ENCODE data around the gene IL37.
A peak's percentile ranks its signal among the peaks of the same experiment; 100 is the strongest.

IL37 gene

DNA sequence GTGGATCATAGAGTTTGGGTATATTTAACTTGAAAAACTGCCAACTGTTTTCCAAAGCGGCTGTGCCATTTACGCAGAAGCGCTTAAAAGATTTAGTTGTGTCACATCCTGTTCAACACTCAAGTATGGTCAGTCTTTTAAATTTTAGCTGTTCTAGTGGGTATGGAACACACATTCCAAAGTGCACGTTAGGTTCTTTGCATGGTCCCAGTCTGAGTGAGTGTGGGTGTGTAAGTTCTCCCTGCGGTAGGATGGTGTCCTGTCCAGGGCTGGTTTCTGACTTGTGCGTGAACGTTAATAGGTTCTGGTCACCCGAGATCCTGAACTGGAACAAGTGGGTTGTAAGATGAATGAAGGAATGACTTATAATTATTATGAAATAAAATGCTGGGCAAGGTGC, 38.5 kb downstream of the IL37 start:
- H3K4me3 ChIP-seq (ENCODE audit: control insufficient read depth, low read depth, low read length), result no peak overlapping the region
- no peak for TF ChIP-seq CTCF (conservative IDR thresholded peaks at IDR 0.05; ENCODE audit: control insufficient read depth, insufficient read depth, low read depth, low read length)
- no peak for DNase-seq (ENCODE audit: low read depth)

DNA sequence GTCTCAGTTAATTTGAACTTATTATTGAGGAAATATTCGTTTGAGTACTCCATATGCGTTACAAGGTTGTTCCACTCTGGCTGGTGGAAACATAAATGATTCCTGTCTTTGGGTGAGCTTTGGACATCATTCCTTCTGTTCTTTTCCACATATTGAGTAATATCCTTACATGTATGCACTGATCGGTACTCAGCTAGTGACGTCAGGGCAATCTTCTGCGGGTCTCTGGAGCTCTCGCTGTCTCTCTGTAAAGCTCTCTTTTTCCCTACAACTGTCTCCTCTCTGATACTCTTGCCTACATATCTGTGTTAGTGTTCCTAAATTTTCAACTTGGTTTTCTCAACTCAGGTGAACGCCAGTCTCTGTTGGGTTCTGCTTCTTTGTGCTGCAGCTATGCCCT, 43.4 kb downstream of the IL37 start:
- DNase-seq (ENCODE audit: low read depth), result no peak
- no peak overlapping the region for H3K4me3 ChIP-seq (ENCODE audit: control insufficient read depth, low read depth, low read length)
- no peak for TF ChIP-seq CTCF (conservative IDR thresholded peaks at IDR 0.05; ENCODE audit: control insufficient read depth, insufficient read depth, low read depth, low read length)

- H3K4me3 ChIP-seq (ENCODE audit: control insufficient read depth, low read depth, low read length), result no peak overlapping the region
- no peak for DNase-seq (ENCODE audit: low read depth)
- TF ChIP-seq CTCF (conservative IDR thresholded peaks at IDR 0.05; ENCODE audit: control insufficient read depth, insufficient read depth, low read depth, low read length), result no peak
Observed at GRCh38 chr2:112957511-112957910, 46.5 kb downstream of the IL37 start.

GRCh38 chr2:112958428-112959108, 47.6 kb downstream of the IL37 start:
- H3K4me3 ChIP-seq (ENCODE audit: control insufficient read depth, low read depth, low read length), result no peak overlapping the region
- peak; percentile 69 for DNase-seq (ENCODE audit: low read depth)
- peak; percentile 89 for TF ChIP-seq CTCF (conservative IDR thresholded peaks at IDR 0.05; ENCODE audit: control insufficient read depth, insufficient read depth, low read depth, low read length)

GRCh38 chr2:112959109-112959812, 48.3 kb downstream of the IL37 start:
- no peak overlapping the region for H3K4me3 ChIP-seq (ENCODE audit: control insufficient read depth, low read depth, low read length)
- no peak for DNase-seq (ENCODE audit: low read depth)
- no peak for TF ChIP-seq CTCF (conservative IDR thresholded peaks at IDR 0.05; ENCODE audit: control insufficient read depth, insufficient read depth, low read depth, low read length)

DNA sequence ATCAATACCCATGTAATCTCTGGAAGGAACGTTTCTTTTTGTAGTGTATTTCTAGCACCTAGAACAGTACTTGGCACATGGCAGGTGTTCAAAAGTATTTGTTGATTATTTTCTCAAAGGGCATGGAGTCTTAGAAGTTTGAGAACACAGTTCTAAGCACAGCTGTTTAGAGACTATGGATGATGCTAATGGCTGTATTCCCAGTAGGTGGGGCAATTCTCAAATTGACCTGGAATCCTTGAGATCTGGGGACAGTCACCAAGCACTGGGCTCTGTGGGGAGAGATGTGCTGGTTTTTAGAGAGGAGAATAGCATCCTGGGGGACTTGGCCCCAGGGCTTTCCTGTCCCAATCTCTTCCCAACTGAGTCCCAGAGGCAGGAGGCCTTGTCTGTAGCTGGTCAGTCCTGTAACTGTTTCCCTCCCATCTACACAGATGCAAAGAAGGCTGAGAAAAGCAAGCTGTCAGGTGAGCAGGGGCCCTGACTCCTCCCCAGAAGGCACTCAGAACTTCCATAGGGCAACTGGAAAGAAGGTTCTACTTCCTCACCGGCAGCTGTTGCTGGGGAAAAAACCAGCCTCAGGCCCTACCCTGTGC, 49.4 kb downstream of the IL37 start:
- H3K4me3 ChIP-seq (ENCODE audit: control insufficient read depth, low read depth, low read length), result no peak overlapping the region
- no peak for TF ChIP-seq CTCF (conservative IDR thresholded peaks at IDR 0.05; ENCODE audit: control insufficient read depth, insufficient read depth, low read depth, low read length)
- DNase-seq (ENCODE audit: low read depth), result no peak
